HepG2 (cell line): ENCODE data around the gene TLDC2. TPM values are rescaled to one million over a fixed set of nuclear protein-coding genes. Genes with fewer than 3 reads are reported as not detected.

Experiments
- ARID2 ChIP-seq: sonication (generic); formaldehyde crosslinking; IDR thresholded peaks from 2 replicates; pipeline ENCODE4 v1.8.1; 2022; ENCODE audit warnings: mild to moderate bottlenecking, missing genetic modification reagents, borderline replicate concordance
- HDAC1 ChIP-seq: sonication (generic); formaldehyde crosslinking; IDR thresholded peaks from 2 replicates; pipeline ENCODE4 v1.5.1; 2020; ENCODE audit warnings: mild to moderate bottlenecking, missing genetic modification reagents
- ISX ChIP-seq: sonication (generic); formaldehyde crosslinking; conservative IDR thresholded peaks from 2 replicates; pipeline ENCODE4 v1.5.0; 2020; ENCODE audit warnings: missing genetic modification reagents
- KDM2A ChIP-seq: sonication (generic); formaldehyde crosslinking; IDR thresholded peaks from 2 replicates; pipeline ENCODE4 v1.4.0; 2020; ENCODE audit warnings: low read depth, missing genetic modification reagents, borderline replicate concordance
- KLF9 ChIP-seq: IDR thresholded peaks from 2 replicates; pipeline ENCODE4 v1.6.1; 2016; ENCODE audit warnings: low read depth
- MIER3 ChIP-seq: IDR thresholded peaks from 2 replicates; pipeline ENCODE4 v1.6.1; 2016; ENCODE audit warnings: missing compliant biosample characterization, borderline replicate concordance
- MTA1 ChIP-seq: sonication (generic); formaldehyde crosslinking; IDR thresholded peaks from 2 replicates; pipeline ENCODE4 v1.4.0; 2020; ENCODE audit warnings: missing genetic modification reagents, mild to moderate bottlenecking, borderline replicate concordance
- NFIC ChIP-seq: IDR thresholded peaks from 2 replicates; pipeline ENCODE4 v1.6.1; 2012; ENCODE audit warnings: mild to moderate bottlenecking, low read length, inconsistent platforms
- PHF21A ChIP-seq: sonication (generic); formaldehyde crosslinking; IDR thresholded peaks from 2 replicates; pipeline ENCODE4 v1.5.0; 2020; ENCODE audit warnings: mild to moderate bottlenecking, missing genetic modification reagents
- PLSCR1 ChIP-seq: sonication (generic); formaldehyde crosslinking; IDR thresholded peaks from 2 replicates; pipeline ENCODE4 v1.5.0; 2020; ENCODE audit warnings: missing genetic modification reagents, mild to moderate bottlenecking, borderline replicate concordance
- RXRB ChIP-seq: IDR thresholded peaks from 2 replicates; pipeline ENCODE4 v1.6.1; 2016; ENCODE audit warnings: borderline replicate concordance, missing genetic modification reagents, missing compliant biosample characterization
- SIX1 ChIP-seq: sonication (generic); formaldehyde crosslinking; IDR thresholded peaks from 2 replicates; pipeline ENCODE4 v1.4.0; 2020; ENCODE audit warnings: missing genetic modification reagents, borderline replicate concordance
- SMAD3 ChIP-seq: sonication (generic); formaldehyde crosslinking; IDR thresholded peaks from 2 replicates; pipeline ENCODE4 v1.4.0; 2020; ENCODE audit warnings: missing genetic modification reagents
- TBX3 ChIP-seq: fragments of 450-650 bp; IDR thresholded peaks from 2 replicates; pipeline ENCODE4 v1.6.1; 2017; ENCODE audit warnings: antibody characterized with exemption, mild to moderate bottlenecking, inconsistent platforms, borderline replicate concordance
- ZFYVE20 ChIP-seq: sonication (generic); formaldehyde crosslinking; IDR thresholded peaks from 2 replicates; pipeline ENCODE4 v1.8.0; 2023; ENCODE audit warnings: low read depth, mild to moderate bottlenecking, moderate library complexity, missing genetic modification reagents, borderline replicate concordance
- ZMYM4 ChIP-seq: sonication (generic); formaldehyde crosslinking; IDR thresholded peaks from 2 replicates; pipeline ENCODE4 v1.8.1; 2023; ENCODE audit warnings: mild to moderate bottlenecking, missing genetic modification reagents
- ZNF205 ChIP-seq: IDR thresholded peaks from 2 replicates; pipeline ENCODE4 v1.6.1; 2018; ENCODE audit warnings: missing biosample characterization, missing genetic modification reagents
- ZNF441 ChIP-seq: sonication (generic); formaldehyde crosslinking; IDR thresholded peaks from 2 replicates; pipeline ENCODE4 v1.7.0; 2021; ENCODE audit warnings: missing genetic modification reagents, borderline replicate concordance
- ZNF451 ChIP-seq: sonication (generic); formaldehyde crosslinking; IDR thresholded peaks from 2 replicates; pipeline ENCODE4 v1.5.0; 2020; ENCODE audit warnings: mild to moderate bottlenecking, missing genetic modification reagents
- ZNF773 ChIP-seq: sonication (generic); formaldehyde crosslinking; IDR thresholded peaks from 2 replicates; pipeline ENCODE4 v1.4.0; 2020; ENCODE audit warnings: missing genetic modification reagents, borderline replicate concordance
- ZSCAN30 ChIP-seq: sonication (generic); formaldehyde crosslinking; IDR thresholded peaks from 2 replicates; pipeline ENCODE4 v1.5.0; 2020; ENCODE audit warnings: mild to moderate bottlenecking, missing genetic modification reagents
- polyA plus RNA-seq, 8 experiments: library from polyadenylated mRNA; depleted of rRNA in 3 of 8; stranded (reverse) in 7 of 8; unstranded in 1 of 8; fragments of >200 nt; fragmentation: Illumina TruSeq in 4 of 8; extraction: Trizol in 4 of 8; gene quantifications; 2 replicates each; pipeline versions ENCODE4 v1.2.1 to v1.2.3, GENCODE V29; 2011 to 2016; ENCODE audit warnings: low read depth in 4 of 8, missing spikeins in 1 of 8, mixed read lengths in 1 of 8; ENCODE audit not compliant: insufficient read depth in 1 of 8
- total RNA-seq, 5 experiments: library from RNA; depleted of rRNA; stranded (reverse); fragments of >200 nt; fragmentation: Illumina TruSeq; extraction: Trizol; gene quantifications; 2 replicates each; pipeline ENCODE4 v1.2.3, GENCODE V29; 2016; ENCODE audit warnings: low read depth in 1 of 5
- TF ChIP-seq, protein P1 (sequence below), 2 experiments: sonication (generic) in 1 of 2; formaldehyde crosslinking in 1 of 2; IDR thresholded peaks; 2 replicates each; pipeline versions ENCODE4 v1.5.1 to v1.6.1; 2011 to 2020; ENCODE audit warnings: borderline replicate concordance in 1 of 2, low read depth in 1 of 2, low read length in 1 of 2, mild to moderate bottlenecking in 1 of 2, missing genetic modification reagents in 1 of 2, moderate library complexity in 1 of 2
- TF ChIP-seq, protein P2 (sequence below): sonication (generic); formaldehyde crosslinking; IDR thresholded peaks from 2 replicates; pipeline ENCODE4 v1.4.0; 2020; ENCODE audit warnings: missing genetic modification reagents, borderline replicate concordance

Gene TLDC2
- total and polyA plus RNA-seq, 2 of the 13 experiments (the other 11 are each of a cell fraction or from before 2014, with no cell fraction given), result 1.5 to 1.6 TPM

DNA sequence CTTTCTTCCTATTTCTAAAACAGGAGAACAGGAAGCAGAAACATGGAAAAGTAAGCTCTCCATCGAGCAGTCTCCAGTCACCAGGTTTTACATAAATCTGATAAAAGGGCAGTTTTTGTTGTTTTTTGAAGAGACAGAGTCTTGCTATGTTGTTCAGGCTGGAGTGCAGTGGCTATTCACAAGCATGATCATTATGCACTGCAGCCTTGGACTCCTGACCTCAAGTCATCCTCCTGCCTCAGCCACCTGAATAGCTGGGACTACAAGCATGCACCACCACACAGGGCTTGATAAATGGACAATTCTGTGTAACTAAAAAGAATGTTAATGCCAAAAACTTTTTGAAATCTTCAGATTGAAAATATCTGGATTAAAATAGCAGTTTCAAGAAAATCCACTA, 51.8 kb downstream of the TLDC2 start (continued):
- TF ChIP-seq NFIC (no peak), SMAD3 (no peak), PLSCR1 (CRISPR knock-in tag) (no peak), ZNF773 (CRISPR knock-in tag) (no peak), ZNF205 (CRISPR knock-in tag) (0 out of 2 replicates have a peak, but pooled peaks have one; percentile 42), PHF21A (peak; percentile 60; the same call in 1 of the 2 replicates), RXRB (CRISPR knock-in tag) (peak; percentile 75; the same call in 1 of the 2 replicates), ARID2 (CRISPR knock-in tag) (no peak), MIER3 (CRISPR knock-in tag) (peak; percentile 69; the same call in 1 of the 2 replicates), ZFYVE20 (CRISPR knock-in tag) (no peak), ZNF451 (CRISPR knock-in tag) (no peak), TBX3 (no peak), KLF9 (no peak), ZMYM4 (CRISPR knock-in tag) (peak; percentile 51), ISX (CRISPR knock-in tag) (no peak), SIX1 (0 out of 2 replicates have a peak, but pooled peaks have one; percentile 38), HDAC1 (CRISPR knock-in tag) (peak; percentile 72), KDM2A (no peak), ZSCAN30 (CRISPR knock-in tag) (no peak), ZNF441 (CRISPR knock-in tag) (no peak), MTA1 (no peak)
- TF ChIP-seq, protein P1, sequence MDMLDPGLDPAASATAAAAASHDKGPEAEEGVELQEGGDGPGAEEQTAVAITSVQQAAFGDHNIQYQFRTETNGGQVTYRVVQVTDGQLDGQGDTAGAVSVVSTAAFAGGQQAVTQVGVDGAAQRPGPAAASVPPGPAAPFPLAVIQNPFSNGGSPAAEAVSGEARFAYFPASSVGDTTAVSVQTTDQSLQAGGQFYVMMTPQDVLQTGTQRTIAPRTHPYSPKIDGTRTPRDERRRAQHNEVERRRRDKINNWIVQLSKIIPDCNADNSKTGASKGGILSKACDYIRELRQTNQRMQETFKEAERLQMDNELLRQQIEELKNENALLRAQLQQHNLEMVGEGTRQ (IDR thresholded peaks at IDR 0.05; ENCODE audit: low read depth, low read length), result no peak
- TF ChIP-seq, protein P1 (CRISPR knock-in tag; IDR thresholded peaks at IDR 0.05; ENCODE audit: borderline replicate concordance), result no peak
- TF ChIP-seq, protein P2, sequence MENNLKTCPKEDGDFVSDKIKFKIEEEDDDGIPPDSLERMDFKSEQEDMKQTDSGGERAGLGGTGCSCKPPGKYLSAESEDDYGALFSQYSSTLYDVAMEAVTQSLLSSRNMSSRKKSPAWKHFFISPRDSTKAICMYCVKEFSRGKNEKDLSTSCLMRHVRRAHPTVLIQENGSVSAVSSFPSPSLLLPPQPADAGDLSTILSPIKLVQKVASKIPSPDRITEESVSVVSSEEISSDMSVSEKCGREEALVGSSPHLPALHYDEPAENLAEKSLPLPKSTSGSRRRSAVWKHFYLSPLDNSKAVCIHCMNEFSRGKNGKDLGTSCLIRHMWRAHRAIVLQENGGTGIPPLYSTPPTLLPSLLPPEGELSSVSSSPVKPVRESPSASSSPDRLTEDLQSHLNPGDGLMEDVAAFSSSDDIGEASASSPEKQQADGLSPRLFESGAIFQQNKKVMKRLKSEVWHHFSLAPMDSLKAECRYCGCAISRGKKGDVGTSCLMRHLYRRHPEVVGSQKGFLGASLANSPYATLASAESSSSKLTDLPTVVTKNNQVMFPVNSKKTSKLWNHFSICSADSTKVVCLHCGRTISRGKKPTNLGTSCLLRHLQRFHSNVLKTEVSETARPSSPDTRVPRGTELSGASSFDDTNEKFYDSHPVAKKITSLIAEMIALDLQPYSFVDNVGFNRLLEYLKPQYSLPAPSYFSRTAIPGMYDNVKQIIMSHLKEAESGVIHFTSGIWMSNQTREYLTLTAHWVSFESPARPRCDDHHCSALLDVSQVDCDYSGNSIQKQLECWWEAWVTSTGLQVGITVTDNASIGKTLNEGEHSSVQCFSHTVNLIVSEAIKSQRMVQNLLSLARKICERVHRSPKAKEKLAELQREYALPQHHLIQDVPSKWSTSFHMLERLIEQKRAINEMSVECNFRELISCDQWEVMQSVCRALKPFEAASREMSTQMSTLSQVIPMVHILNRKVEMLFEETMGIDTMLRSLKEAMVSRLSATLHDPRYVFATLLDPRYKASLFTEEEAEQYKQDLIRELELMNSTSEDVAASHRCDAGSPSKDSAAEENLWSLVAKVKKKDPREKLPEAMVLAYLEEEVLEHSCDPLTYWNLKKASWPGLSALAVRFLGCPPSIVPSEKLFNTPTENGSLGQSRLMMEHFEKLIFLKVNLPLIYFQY, result no peak; the same call in 1 of the 2 replicates
